Measurements from ENCODE around the gene RIPK4. TPM values are rescaled to one million over a fixed set of nuclear protein-coding genes. Genes with fewer than 3 reads are reported as not detected.

RIPK4 gene
- polyA plus RNA-seq, 1 donor (not counting 4 experiments of a cell fraction or from before 2014, with no cell fraction given): 18.4 TPM

GRCh38 chr21:41706263-41706639, 60.6 kb downstream of the RIPK4 start:
- no peak for FAIRE-seq
- H3K9me1 ChIP-seq (ENCODE audit: control insufficient read depth, extremely low read depth, insufficient read depth, low read length): no peaks in the 10 kb centered on the region
- no peak overlapping the region for H2AFZ ChIP-seq (ENCODE audit: control insufficient read depth, low read length)
- no peaks in the 10 kb centered on the region for H3K79me2 ChIP-seq (ENCODE audit: control insufficient read depth, insufficient read depth, low read length)
- H3K27me3 ChIP-seq (ENCODE audit: control insufficient read depth, extremely low read depth, insufficient read depth, low read length): no peaks in the 10 kb centered on the region
- H3K36me3 ChIP-seq (ENCODE audit: control insufficient read depth in 2 of 2, extremely low read depth in 1 of 2, insufficient read depth in 2 of 2, low read length in 2 of 2): no peaks in the 10 kb centered on the region
- H3K9me3 ChIP-seq (ENCODE audit: control insufficient read depth, low read depth, low read length): no peaks in the 10 kb centered on the region
- no peak for TF ChIP-seq CTCF (optimal IDR thresholded peaks at IDR 0.05 in 1 of 3, IDR thresholded peaks at IDR 0.05 in 1 of 3, conservative IDR thresholded peaks at IDR 0.05 in 1 of 3; ENCODE audit: extremely low read depth in 1 of 3, insufficient read depth in 2 of 3, low read length in 3 of 3)
- no peak for TF ChIP-seq EZH2 (IDR thresholded peaks at IDR 0.05; ENCODE audit: low read length)
- dilution Hi-C loops (cut with MboI; ENCODE audit: extremely low pct_ligation_motif_present, low sequenced_read_pairs): no loop called here
- H3K27ac ChIP-seq (ENCODE audit: control insufficient read depth, insufficient read depth, low read length): no peak overlapping the region
- no peaks in the 10 kb centered on the region for H4K20me1 ChIP-seq (ENCODE audit: control insufficient read depth, extremely low read depth, insufficient read depth, low read length)
- peaks cover 29% of the 10 kb centered on the region for H3K4me1 ChIP-seq (ENCODE audit: control insufficient read depth, extremely low read depth, insufficient read depth, low read length)
- no peak overlapping the region for H3K4me2 ChIP-seq (ENCODE audit: control insufficient read depth, extremely low read depth, insufficient read depth, low read depth, low read length)
- DNase-seq (ENCODE audit: low read depth, low spot score): no peak
- H3K9ac ChIP-seq (ENCODE audit: control insufficient read depth, extremely low read depth, insufficient read depth, low read length): no peak overlapping the region
- no peak overlapping the region for H3K4me3 ChIP-seq (ENCODE audit: control insufficient read depth in 2 of 3, extremely low read depth in 1 of 3, insufficient read depth in 2 of 3, low read depth in 1 of 3, low read length in 3 of 3)

GRCh38 chr21:41705546-41706262, 61.1 kb downstream of the RIPK4 start:
- Histone ChIP-seq H3K79me2 (ENCODE audit: control insufficient read depth, insufficient read depth, low read length) (no peaks in the 10 kb centered on the region), H3K27me3 (ENCODE audit: control insufficient read depth, extremely low read depth, insufficient read depth, low read length) (no peaks in the 10 kb centered on the region), H3K9me1 (ENCODE audit: control insufficient read depth, extremely low read depth, insufficient read depth, low read length) (no peaks in the 10 kb centered on the region), H3K4me2 (ENCODE audit: control insufficient read depth, extremely low read depth, insufficient read depth, low read depth, low read length) (no peak overlapping the region), H4K20me1 (ENCODE audit: control insufficient read depth, extremely low read depth, insufficient read depth, low read length) (no peaks in the 10 kb centered on the region), H3K36me3 (ENCODE audit: control insufficient read depth in 2 of 2, extremely low read depth in 1 of 2, insufficient read depth in 2 of 2, low read length in 2 of 2) (no peaks in the 10 kb centered on the region), H3K9me3 (ENCODE audit: control insufficient read depth, low read depth, low read length) (no peaks in the 10 kb centered on the region), H3K27ac (ENCODE audit: control insufficient read depth, insufficient read depth, low read length) (no peak overlapping the region), H3K4me3 (ENCODE audit: control insufficient read depth in 2 of 3, extremely low read depth in 1 of 3, insufficient read depth in 2 of 3, low read depth in 1 of 3, low read length in 3 of 3) (no peak overlapping the region), H3K4me1 (ENCODE audit: control insufficient read depth, extremely low read depth, insufficient read depth, low read length) (peaks cover 25% of the 10 kb centered on the region), H2AFZ (ENCODE audit: control insufficient read depth, low read length) (no peak overlapping the region), H3K9ac (ENCODE audit: control insufficient read depth, extremely low read depth, insufficient read depth, low read length) (no peak overlapping the region)
- FAIRE-seq: no peak
- dilution Hi-C loops (cut with MboI; ENCODE audit: extremely low pct_ligation_motif_present, low sequenced_read_pairs): no loop called here
- DNase-seq (ENCODE audit: low read depth, low spot score): no peak
- TF ChIP-seq EZH2 (IDR thresholded peaks at IDR 0.05; ENCODE audit: low read length) (no peak), CTCF (optimal IDR thresholded peaks at IDR 0.05 in 1 of 3, IDR thresholded peaks at IDR 0.05 in 1 of 3, conservative IDR thresholded peaks at IDR 0.05 in 1 of 3; ENCODE audit: extremely low read depth in 1 of 3, insufficient read depth in 2 of 3, low read length in 3 of 3) (no peak)
